Smooth muscle cell (in vitro differentiated cells): ENCODE data around the gene GNA12. TPM values are rescaled to one million over a fixed set of nuclear protein-coding genes. Genes with fewer than 3 reads are reported as not detected.
"Not testable (repeated sequence)": the region's sequence is repeated elsewhere in the genome, so short reads cannot be mapped to it uniquely, and the experiment has no call there.

ENCODE experiments used
- DNase-seq: peaks from one replicate; lab custom pipeline; 2025; ENCODE audit not compliant: unreplicated experiment; lab: John Stamatoyannopoulos, UW
- H2AFZ ChIP-seq: fragments of 200-600 bp; sonication (generic); 2 replicates; pipeline ENCODE4 v1.6.0; 2016; ENCODE audit warnings: antibody characterized with exemption, low read depth, mild to moderate bottlenecking
- H3F3A ChIP-seq: fragments of 200-600 bp; sonication (generic); 2 replicates; pipeline ENCODE4 v1.6.0; 2017; ENCODE audit warnings: antibody characterized with exemption, low read depth
- H3K27ac ChIP-seq: fragments of 200-600 bp; sonication (generic); 2 replicates; pipeline ENCODE4 v1.5.1; 2016; ENCODE audit warnings: low read depth, mild to moderate bottlenecking
- H3K27me3 ChIP-seq: fragments of 200-600 bp; sonication (generic); 2 replicates; pipeline ENCODE4 v1.6.1; 2016; ENCODE audit warnings: low read depth, mild to moderate bottlenecking
- H3K36me3 ChIP-seq: fragments of 200-600 bp; sonication (generic); 2 replicates; pipeline ENCODE4 v1.5.1; 2016; ENCODE audit warnings: low read depth
- H3K4me1 ChIP-seq: fragments of 200-600 bp; sonication (generic); 2 replicates; pipeline ENCODE4 v1.5.1; 2016; ENCODE audit warnings: low read depth
- H3K4me2 ChIP-seq: fragments of 200-600 bp; sonication (generic); 2 replicates; pipeline ENCODE4 v1.6.0; 2016; ENCODE audit warnings: mild to moderate bottlenecking
- H3K4me3 ChIP-seq: fragments of 200-600 bp; sonication (generic); 2 replicates; pipeline ENCODE4 v1.5.1; 2016; ENCODE audit warnings: mild to moderate bottlenecking
- H3K79me2 ChIP-seq: fragments of 200-600 bp; sonication (generic); 2 replicates; pipeline ENCODE4 v1.6.0; 2016; ENCODE audit warnings: low read depth, mild to moderate bottlenecking
- H3K9ac ChIP-seq: fragments of 200-600 bp; sonication (generic); 2 replicates; pipeline ENCODE4 v1.6.0; 2016; ENCODE audit warnings: low read depth
- H3K9me3 ChIP-seq: fragments of 200-600 bp; sonication (generic); replicated peaks from 2 replicates; pipeline ENCODE4 v1.5.1; 2016; ENCODE audit warnings: low read depth
- H4K20me1 ChIP-seq: fragments of 200-600 bp; sonication (generic); 2 replicates; pipeline ENCODE4 v1.6.0; 2016; ENCODE audit warnings: low read depth
- WGBS: methylation state at CpG from one replicate; pipeline ENCODE4 v1.1.7; 2016; ENCODE audit warnings: low lambda C conversion rate; 5-methylcytosine and 5-hydroxymethylcytosine counted together
- polyA plus RNA-seq: library from polyadenylated mRNA; unstranded; fragments of >200 nt; fragmentation: Nextera tagmentation; extraction: Ambion mirVana; gene quantifications from 2 replicates; pipeline ENCODE4 v1.2.1, GENCODE V29; 2016
- total RNA-seq: library from RNA; depleted of rRNA; stranded (reverse); fragments of >200 nt; gene quantifications from 2 replicates; pipeline ENCODE4 v1.2.3, GENCODE V29; 2014
- TF ChIP-seq, protein P1 (sequence below): fragments of 200-600 bp; sonication (generic); IDR thresholded peaks from 2 replicates; pipeline ENCODE4 v1.5.1; 2017; ENCODE audit warnings: borderline replicate concordance, mild to moderate bottlenecking, antibody characterized with exemption; ENCODE audit not compliant: insufficient read depth, poor library complexity, severe bottlenecking

GNA12 gene
- total and polyA plus RNA-seq, 2 experiments from 2014 or later: 20.3 to 34.7 TPM

DNA sequence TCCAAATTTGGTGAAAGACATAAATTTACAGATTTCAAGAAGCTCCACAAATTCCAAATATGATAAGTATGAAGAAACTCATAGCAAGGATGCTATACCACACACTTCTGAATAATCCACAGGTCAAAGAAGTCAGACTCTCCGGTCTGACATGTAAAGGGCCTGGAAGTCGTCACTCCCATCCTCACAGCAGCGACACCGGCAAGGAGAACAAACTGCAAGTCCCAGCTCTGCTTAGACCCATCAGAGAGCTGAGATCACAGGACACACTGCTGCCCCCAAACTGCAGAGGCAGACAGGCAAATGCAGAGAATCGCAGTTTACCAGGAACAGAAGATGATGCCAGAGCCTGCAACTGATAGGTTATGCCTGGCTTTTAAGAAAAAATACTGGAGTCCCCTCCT lies 94.1 kb downstream of the GNA12 start:
- Histone ChIP-seq H3K4me2 (peak overlapping the region; percentile 50), H3K4me3 (no peak overlapping the region), H3K27ac (peak overlapping the region; percentile 67), H3K9me3 (no peaks in the 10 kb centered on the region), H3K4me1 (no peaks in the 10 kb centered on the region), H3F3A (peaks cover 6% of the 10 kb centered on the region), H4K20me1 (peaks cover 15% of the 10 kb centered on the region), H3K36me3 (no peaks in the 10 kb centered on the region), H3K9ac (no peak overlapping the region), H3K79me2 (peaks cover 61% of the 10 kb centered on the region), H3K27me3 (no peaks in the 10 kb centered on the region), H2AFZ (no peak overlapping the region)
- WGBS: 27% methylated on average over 5 of the region's 5 CpGs
- TF ChIP-seq, protein P1, sequence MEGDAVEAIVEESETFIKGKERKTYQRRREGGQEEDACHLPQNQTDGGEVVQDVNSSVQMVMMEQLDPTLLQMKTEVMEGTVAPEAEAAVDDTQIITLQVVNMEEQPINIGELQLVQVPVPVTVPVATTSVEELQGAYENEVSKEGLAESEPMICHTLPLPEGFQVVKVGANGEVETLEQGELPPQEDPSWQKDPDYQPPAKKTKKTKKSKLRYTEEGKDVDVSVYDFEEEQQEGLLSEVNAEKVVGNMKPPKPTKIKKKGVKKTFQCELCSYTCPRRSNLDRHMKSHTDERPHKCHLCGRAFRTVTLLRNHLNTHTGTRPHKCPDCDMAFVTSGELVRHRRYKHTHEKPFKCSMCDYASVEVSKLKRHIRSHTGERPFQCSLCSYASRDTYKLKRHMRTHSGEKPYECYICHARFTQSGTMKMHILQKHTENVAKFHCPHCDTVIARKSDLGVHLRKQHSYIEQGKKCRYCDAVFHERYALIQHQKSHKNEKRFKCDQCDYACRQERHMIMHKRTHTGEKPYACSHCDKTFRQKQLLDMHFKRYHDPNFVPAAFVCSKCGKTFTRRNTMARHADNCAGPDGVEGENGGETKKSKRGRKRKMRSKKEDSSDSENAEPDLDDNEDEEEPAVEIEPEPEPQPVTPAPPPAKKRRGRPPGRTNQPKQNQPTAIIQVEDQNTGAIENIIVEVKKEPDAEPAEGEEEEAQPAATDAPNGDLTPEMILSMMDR: no peak
- no peak for DNase-seq

DNA sequence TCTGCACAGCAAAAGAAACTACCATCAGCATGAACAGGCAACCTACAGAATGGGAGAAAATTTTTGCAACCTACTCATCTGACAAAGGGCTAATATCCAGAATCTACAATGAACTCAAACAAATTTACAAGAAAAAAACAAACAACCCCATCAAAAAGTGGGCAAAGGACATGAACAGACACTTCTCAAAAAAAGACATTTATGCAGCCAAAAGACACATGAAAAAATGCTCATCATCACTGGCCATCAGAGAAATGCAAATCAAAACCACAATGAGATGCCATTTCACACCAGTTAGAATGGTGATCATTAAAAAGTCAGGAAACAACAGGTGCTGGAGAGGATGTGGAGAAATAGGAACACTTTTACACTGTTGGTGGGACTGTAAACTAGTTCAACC lies 95.4 kb downstream of the GNA12 start:
- H3K9me3 ChIP-seq, H3F3A ChIP-seq, DNase-seq, H3K36me3 ChIP-seq, H3K27me3 ChIP-seq, H3K27ac ChIP-seq, H3K9ac ChIP-seq, H3K4me1 ChIP-seq, H2AFZ ChIP-seq, H3K4me3 ChIP-seq, H3K4me2 ChIP-seq: not testable (repeated sequence)
- Histone ChIP-seq H4K20me1 (peaks cover 15% of the 10 kb centered on the region), H3K79me2 (peaks cover 52% of the 10 kb centered on the region)

DNA sequence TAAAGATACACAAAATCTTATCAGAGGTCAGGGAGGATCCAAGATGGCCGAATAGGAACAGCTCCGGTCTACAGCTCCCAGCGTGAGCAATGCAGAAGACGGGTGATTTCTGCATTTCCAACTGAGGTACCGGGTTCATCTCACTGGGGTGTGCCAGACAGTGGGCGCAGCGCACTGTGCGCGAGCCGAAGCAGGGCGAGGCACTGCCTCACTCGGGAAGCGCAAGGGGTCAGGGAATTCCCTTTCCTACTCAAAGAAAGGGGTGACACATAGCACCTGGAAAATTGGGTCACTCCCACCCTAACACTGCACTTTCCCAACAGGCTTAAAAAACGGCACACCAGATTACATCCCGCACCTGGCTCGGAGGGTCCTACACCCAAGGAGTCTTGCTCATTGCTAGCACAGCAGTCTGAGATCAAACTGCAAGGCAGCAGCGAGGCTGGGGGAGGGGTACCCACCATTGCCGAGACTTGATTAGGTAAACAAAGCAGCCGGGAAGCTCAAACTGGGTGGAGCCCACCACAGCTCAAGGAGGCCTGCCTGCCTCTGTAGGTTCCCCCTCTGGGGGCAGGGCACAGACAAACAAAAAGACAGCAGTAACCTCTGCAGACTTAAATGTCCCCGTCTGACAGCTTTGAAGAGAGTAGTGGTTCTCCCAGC lies 100.5 kb downstream of the GNA12 start:
- H3K27ac ChIP-seq, H3K27me3 ChIP-seq, H3F3A ChIP-seq, H3K4me2 ChIP-seq, DNase-seq, H3K9ac ChIP-seq, H3K9me3 ChIP-seq, H2AFZ ChIP-seq, H3K4me3 ChIP-seq, H3K36me3 ChIP-seq, H3K4me1 ChIP-seq: not testable (repeated sequence)
- 99% methylated on average over 20 of the region's 20 CpGs for WGBS
- Histone ChIP-seq H4K20me1 (peaks cover 23% of the 10 kb centered on the region), H3K79me2 (peaks cover 44% of the 10 kb centered on the region)

DNA sequence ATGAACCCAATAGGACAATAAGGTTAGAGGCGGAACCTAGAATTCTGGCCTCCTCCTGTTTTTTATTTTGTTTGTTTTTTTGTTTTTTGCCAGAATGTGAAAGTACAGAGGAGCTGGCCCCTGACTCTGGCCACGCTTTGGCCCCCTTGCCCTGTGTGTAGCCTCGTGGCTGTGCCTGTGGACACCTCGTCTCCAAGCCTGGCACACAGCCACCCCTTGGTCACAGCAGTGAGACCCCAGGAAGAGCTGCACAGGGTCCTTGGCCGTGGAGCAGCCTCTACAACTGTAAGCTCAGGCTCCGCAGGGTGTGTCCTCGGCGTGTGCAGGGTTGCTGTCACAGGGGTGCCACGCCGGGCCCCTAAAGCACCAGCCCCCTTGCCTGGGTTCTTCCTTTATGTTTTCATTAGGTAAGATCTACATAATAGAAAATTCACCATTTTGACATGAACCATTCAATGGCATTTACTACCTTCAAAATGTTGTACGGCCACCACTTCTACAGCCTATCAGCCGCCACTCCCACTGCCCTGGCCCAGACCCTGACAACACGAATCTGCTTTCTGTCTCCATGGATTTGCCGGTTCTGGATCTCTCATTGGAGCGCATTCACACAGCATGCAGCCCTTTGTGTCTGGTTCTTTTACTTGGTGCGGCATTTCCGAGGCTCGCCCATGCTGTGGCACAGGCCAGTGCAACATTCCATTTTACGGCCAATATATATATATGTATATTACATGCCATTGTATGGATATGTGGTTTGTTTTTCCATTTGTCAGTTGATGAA lies 105.2 kb downstream of the GNA12 start:
- H3K79me2 ChIP-seq: peaks cover 56% of the 10 kb centered on the region
- no peaks in the 10 kb centered on the region for H3K27me3 ChIP-seq
- H3K4me2 ChIP-seq: no peak overlapping the region
- H3K9ac ChIP-seq: no peak overlapping the region
- H2AFZ ChIP-seq: no peak overlapping the region
- H3K36me3 ChIP-seq: no peaks in the 10 kb centered on the region
- no peak for DNase-seq
- no peaks in the 10 kb centered on the region for H3F3A ChIP-seq
- H3K9me3 ChIP-seq: no peaks in the 10 kb centered on the region
- H4K20me1 ChIP-seq: peaks cover 60% of the 10 kb centered on the region
- H3K4me1 ChIP-seq: no peaks in the 10 kb centered on the region
- WGBS: 96% methylated on average over 19 of the region's 19 CpGs
- TF ChIP-seq, protein P1: no peak
- no peak overlapping the region for H3K27ac ChIP-seq
- no peak overlapping the region for H3K4me3 ChIP-seq
